OCI-LY7 (cell line): ENCODE data around the gene NUDT8. TPM values are rescaled to one million over a fixed set of nuclear protein-coding genes. Genes with fewer than 3 reads are reported as not detected.
"Not testable (repeated sequence)": the region's sequence is repeated elsewhere in the genome, so short reads cannot be mapped to it uniquely, and the experiment has no call there.

Source experiments
- BruUV-seq: library from RNA; stranded (reverse); fragments of 400-500 nt; replicated peaks from 2 replicates; lab custom pipeline; 2021; lab: Mats Ljungman, UMichigan
- CTCF ChIA-PET: fragments of 300-600 bp; sonication (Branson Sonifier 250); formaldehyde crosslinking; loops from one replicate; lab custom pipeline; 2022; ENCODE audit warnings: antibody characterized with exemption; ENCODE audit not compliant: unreplicated experiment; lab: Charles Lee
- POLR2A ChIA-PET: fragments of 300-600 bp; sonication (Branson Sonifier 250); formaldehyde crosslinking; loops from one replicate; lab custom pipeline; 2022; ENCODE audit warnings: antibody characterized with exemption; lab: Charles Lee
- DNase-seq: peaks from one replicate; pipeline ENCODE4 v3.0.0-alpha.2; 2015; ENCODE audit warnings: low spot score
- H2AFZ ChIP-seq: fragments of 200-600 bp; sonication (generic), shearing (Covaris generic); 2 replicates; pipeline ENCODE4 v1.6.1; 2014; ENCODE audit warnings: mild to moderate bottlenecking, antibody characterized with exemption, low read length, moderate library complexity
- H3K27ac ChIP-seq: fragments of 200-600 bp; sonication (generic); 2 replicates; pipeline ENCODE4 v1.5.1; 2014; ENCODE audit warnings: mixed run types, low read depth, mild to moderate bottlenecking, moderate library complexity, low read length, inconsistent platforms; ENCODE audit not compliant: poor library complexity, severe bottlenecking
- H3K36me3 ChIP-seq: fragments of 200-600 bp; sonication (generic); 2 replicates; pipeline ENCODE4 v1.6.1; 2014; ENCODE audit warnings: mild to moderate bottlenecking, antibody characterized with exemption, low read length, moderate library complexity, mixed read lengths; ENCODE audit not compliant: insufficient read depth
- H3K4me1 ChIP-seq: fragments of 200-600 bp; sonication (generic); 2 replicates; pipeline ENCODE4 v1.5.1; 2014; ENCODE audit warnings: mild to moderate bottlenecking, low read length; ENCODE audit not compliant: insufficient read depth, poor library complexity, severe bottlenecking
- H3K4me2 ChIP-seq: fragments of 200-600 bp; sonication (generic); 2 replicates; pipeline ENCODE4 v1.6.1; 2014; ENCODE audit warnings: mild to moderate bottlenecking, low read length
- H3K4me3 ChIP-seq: fragments of 200-600 bp; sonication (generic); 2 replicates; pipeline ENCODE4 v1.5.1; 2014; ENCODE audit warnings: mild to moderate bottlenecking, low read depth, low read length; ENCODE audit not compliant: poor library complexity, severe bottlenecking
- H3K79me2 ChIP-seq: fragments of 200-600 bp; sonication (generic); 2 replicates; pipeline ENCODE4 v1.6.1; 2016; ENCODE audit warnings: low read depth, mild to moderate bottlenecking, low read length, moderate library complexity, mixed read lengths; ENCODE audit not compliant: insufficient read depth
- H3K9me2 ChIP-seq: fragments of 200-600 bp; sonication (generic); 2 replicates; pipeline ENCODE4 v1.6.1; 2016; ENCODE audit warnings: mild to moderate bottlenecking, low read length, mixed read lengths; ENCODE audit not compliant: insufficient read depth
- H3K9me3 ChIP-seq: fragments of 200-600 bp; sonication (generic); 2 replicates; pipeline ENCODE4 v1.6.1; 2014; ENCODE audit warnings: mild to moderate bottlenecking, mixed run types, low read length, mixed read lengths
- H4K20me1 ChIP-seq: fragments of 200-600 bp; sonication (generic); 2 replicates; pipeline ENCODE4 v1.6.1; 2014; ENCODE audit warnings: mild to moderate bottlenecking, antibody characterized with exemption, low read length, moderate library complexity, mixed read lengths; ENCODE audit not compliant: insufficient read depth
- CTCF ChIP-seq: fragments of 200-600 bp; sonication (generic); conservative IDR thresholded peaks from 2 replicates; pipeline ENCODE4 v1.5.1; 2014; ENCODE audit warnings: mild to moderate bottlenecking, antibody characterized with exemption, low read length, moderate library complexity, mixed read lengths
- EZH2phosphoT487 ChIP-seq: fragments of 200-600 bp; sonication (generic); IDR thresholded peaks from 2 replicates; pipeline ENCODE4 v1.6.1; 2018; ENCODE audit warnings: low read depth, borderline replicate concordance, mild to moderate bottlenecking, mixed run types, antibody characterized with exemption, low read length, moderate library complexity, mixed read lengths
- intact Hi-C: fragments of 100-400 bp; cut with micrococcal nuclease; formaldehyde crosslinking; loops from one replicate; pipeline ENCODE4 v1.10.0; 2022; ENCODE audit not compliant: unreplicated experiment
- total RNA-seq, 2 experiments: library from RNA; depleted of rRNA in 1 of 2; stranded (reverse); fragments of >200 nt in 1 of 2; shearing (Covaris generic) in 1 of 2; gene quantifications; 2 replicates each; pipeline ENCODE4 v1.2.3, GENCODE V29; 2014 to 2022

NUDT8 gene
- total RNA-seq, 2 experiments from 2014 or later: 20.4 to 35.4 TPM

DNA sequence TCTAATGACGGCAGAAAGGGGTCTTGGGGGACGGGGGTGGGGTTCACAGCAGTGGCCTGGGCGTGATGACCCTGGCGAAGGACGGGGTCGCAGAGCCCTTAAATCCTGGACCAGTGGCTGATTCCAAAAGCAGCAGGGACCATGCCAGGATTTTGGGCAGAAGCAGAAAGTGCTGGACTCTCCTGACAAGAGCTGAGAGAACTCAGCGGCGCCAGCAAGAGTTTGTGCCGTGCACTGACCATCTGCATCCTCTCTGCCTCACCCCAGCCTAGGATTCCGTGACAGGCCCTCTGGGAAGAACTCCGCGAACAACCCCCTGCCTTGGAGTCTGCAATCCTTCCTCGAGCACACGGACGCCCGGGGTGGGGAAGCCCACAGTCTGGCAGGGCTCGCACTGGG, 23.6 kb downstream of the NUDT8 start:
- no peaks in the 10 kb centered on the region for H3K9me2 ChIP-seq
- peaks cover 31% of the 10 kb centered on the region for H3K36me3 ChIP-seq
- H3K27ac ChIP-seq: no peak overlapping the region
- H3K79me2 ChIP-seq: peaks cover 17% of the 10 kb centered on the region
- ChIA-PET CTCF (no interaction called here), POLR2A (no interaction called here)
- peak overlapping the region; percentile 99 for H3K4me2 ChIP-seq
- no TSS peak for BruUV-seq
- peaks cover 8% of the 10 kb centered on the region; the same call in 1 of the 2 replicates for H3K9me3 ChIP-seq
- H4K20me1 ChIP-seq: no peaks in the 10 kb centered on the region; the same call in 1 of the 2 replicates
- no peak for DNase-seq
- TF ChIP-seq CTCF (no peak), EZH2phosphoT487 (no peak)
- H2AFZ ChIP-seq: peak overlapping the region; percentile 61; the same call in 1 of the 2 replicates
- H3K4me3 ChIP-seq: peak overlapping the region; percentile 98
- intact Hi-C loops: loop anchor here (1.0 to 2.0 kb wide), 2 partner anchors 18 to 23 kb away; partner anchors contain the start of gene GSTP1
- peaks cover 29% of the 10 kb centered on the region for H3K4me1 ChIP-seq

- H3K9me3 ChIP-seq: peaks cover 8% of the 10 kb centered on the region; the same call in 1 of the 2 replicates
- H2AFZ ChIP-seq: no peak overlapping the region
- H3K79me2 ChIP-seq: peaks cover 17% of the 10 kb centered on the region
- H3K4me3 ChIP-seq: no peak overlapping the region
- ChIA-PET CTCF (no interaction called here), POLR2A (no interaction called here)
- H4K20me1 ChIP-seq: no peaks in the 10 kb centered on the region; the same call in 1 of the 2 replicates
- no peak overlapping the region for H3K27ac ChIP-seq
- no TSS peak for BruUV-seq
- H3K4me1 ChIP-seq: peaks cover 36% of the 10 kb centered on the region
- H3K9me2 ChIP-seq: no peaks in the 10 kb centered on the region
- intact Hi-C loops: loop anchor here (1.0 to 2.0 kb wide), 2 partner anchors 17 to 23 kb away; partner anchors contain the start of gene GSTP1
- no peak for DNase-seq
- TF ChIP-seq EZH2phosphoT487 (no peak), CTCF (no peak)
- peaks cover 24% of the 10 kb centered on the region for H3K36me3 ChIP-seq
- peak overlapping the region; percentile 99 for H3K4me2 ChIP-seq
These were observed 24.3 kb downstream of the NUDT8 start for GRCh38 chr11:67605231-67606011.

- H3K4me3 ChIP-seq: no peak overlapping the region
- no peaks in the 10 kb centered on the region for H3K9me2 ChIP-seq
- no peak overlapping the region for H3K4me2 ChIP-seq
- no peak for DNase-seq
- H4K20me1 ChIP-seq: no peaks in the 10 kb centered on the region; the same call in 1 of the 2 replicates
- ChIA-PET POLR2A (no interaction called here), CTCF (no interaction called here)
- BruUV-seq: no TSS peak
- peaks cover 42% of the 10 kb centered on the region for H3K4me1 ChIP-seq
- no peak overlapping the region for H3K27ac ChIP-seq
- no peak overlapping the region for H2AFZ ChIP-seq
- H3K36me3 ChIP-seq: peaks cover 19% of the 10 kb centered on the region
- H3K9me3 ChIP-seq: peaks cover 8% of the 10 kb centered on the region; the same call in 1 of the 2 replicates
- no peak for TF ChIP-seq EZH2phosphoT487
- no peak for TF ChIP-seq CTCF
- intact Hi-C loops: no loop called here
- peaks cover 17% of the 10 kb centered on the region for H3K79me2 ChIP-seq
These were observed 24.9 kb downstream of the NUDT8 start for GRCh38 chr11:67604815-67605214.

DNA sequence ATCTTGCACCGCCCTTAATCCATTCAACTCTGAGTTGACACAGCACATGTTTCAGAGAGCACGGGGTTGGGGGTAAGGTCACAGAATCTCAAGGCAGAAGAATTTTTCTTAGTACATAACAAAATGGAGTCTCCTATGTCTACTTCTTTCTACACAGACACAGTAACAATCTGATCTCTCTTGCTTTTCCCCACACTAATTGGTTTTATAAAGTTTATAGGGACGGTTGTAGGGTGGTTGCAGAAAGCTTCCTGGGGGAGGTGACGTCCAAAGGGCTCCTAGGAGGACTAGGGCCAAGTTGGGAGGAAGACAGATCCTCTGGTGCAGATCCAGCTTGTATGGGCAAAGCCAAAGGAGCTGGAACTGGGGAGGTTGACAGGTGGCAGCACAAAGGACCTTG, 25.6 kb downstream of the NUDT8 start:
- CTCF ChIA-PET, H3K4me2 ChIP-seq, H3K27ac ChIP-seq, BruUV-seq, intact Hi-C loops, H2AFZ ChIP-seq, H3K4me3 ChIP-seq, H4K20me1 ChIP-seq, H3K9me3 ChIP-seq, POLR2A ChIA-PET, H3K9me2 ChIP-seq, DNase-seq: not testable (repeated sequence)
- Histone ChIP-seq H3K36me3 (peaks cover 13% of the 10 kb centered on the region), H3K79me2 (peaks cover 17% of the 10 kb centered on the region), H3K4me1 (peaks cover 46% of the 10 kb centered on the region)
